Measurements from ENCODE around the gene SNORC.

The SNORC gene

DNA sequence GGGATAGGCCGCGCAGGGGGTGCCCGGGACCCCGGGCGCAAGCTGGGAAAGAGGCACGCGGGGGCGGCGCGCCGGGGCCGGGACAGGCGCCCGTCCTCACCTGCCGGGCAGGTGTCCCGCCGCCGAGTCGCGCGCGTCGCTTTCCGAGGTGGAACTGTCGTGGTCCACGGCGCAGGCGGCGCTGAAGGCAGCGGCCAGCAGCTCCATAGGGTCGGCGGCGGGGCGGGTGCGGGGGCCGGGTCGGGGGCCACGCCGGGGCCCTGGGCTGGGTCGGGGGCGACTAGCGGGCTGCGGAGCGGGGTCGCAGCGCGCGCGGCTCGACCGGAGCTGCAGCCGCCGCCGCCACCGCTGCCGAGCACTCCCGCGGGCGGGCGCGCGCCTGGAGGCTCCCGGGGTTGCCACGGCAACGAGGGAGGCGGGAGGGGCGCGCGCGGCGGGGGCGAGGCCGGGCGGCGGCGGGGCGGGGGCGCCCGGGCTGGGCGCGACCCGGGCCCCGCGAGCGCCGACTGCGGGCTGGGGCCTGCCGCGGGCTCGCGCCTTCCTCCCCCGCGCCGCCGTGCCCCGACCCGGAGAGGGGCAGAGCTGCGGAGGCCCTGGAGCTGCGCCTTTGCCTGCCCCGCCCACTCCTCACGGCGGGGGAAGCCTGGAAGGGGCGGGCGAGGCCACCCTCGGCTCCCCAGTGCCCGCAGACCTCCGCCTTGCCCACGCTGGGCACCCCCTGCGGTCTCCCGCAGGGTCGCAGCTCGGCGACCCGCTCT lies 57.9 kb downstream of the SNORC start:
- peak; percentile 5 for DNase-seq

Data from NCI-H1105 (cell line).